Measurements from ENCODE around the gene ARNT2. TPM values are rescaled to one million over a fixed set of nuclear protein-coding genes. Genes with fewer than 3 reads are reported as not detected.
"Not testable (repeated sequence)": the region's sequence is repeated elsewhere in the genome, so short reads cannot be mapped to it uniquely, and the experiment has no call there.

The ARNT2 gene
- total RNA-seq, 8 experiments from 2014 or later = 2.4 to 64.2 (median 23.9) TPM

DNA sequence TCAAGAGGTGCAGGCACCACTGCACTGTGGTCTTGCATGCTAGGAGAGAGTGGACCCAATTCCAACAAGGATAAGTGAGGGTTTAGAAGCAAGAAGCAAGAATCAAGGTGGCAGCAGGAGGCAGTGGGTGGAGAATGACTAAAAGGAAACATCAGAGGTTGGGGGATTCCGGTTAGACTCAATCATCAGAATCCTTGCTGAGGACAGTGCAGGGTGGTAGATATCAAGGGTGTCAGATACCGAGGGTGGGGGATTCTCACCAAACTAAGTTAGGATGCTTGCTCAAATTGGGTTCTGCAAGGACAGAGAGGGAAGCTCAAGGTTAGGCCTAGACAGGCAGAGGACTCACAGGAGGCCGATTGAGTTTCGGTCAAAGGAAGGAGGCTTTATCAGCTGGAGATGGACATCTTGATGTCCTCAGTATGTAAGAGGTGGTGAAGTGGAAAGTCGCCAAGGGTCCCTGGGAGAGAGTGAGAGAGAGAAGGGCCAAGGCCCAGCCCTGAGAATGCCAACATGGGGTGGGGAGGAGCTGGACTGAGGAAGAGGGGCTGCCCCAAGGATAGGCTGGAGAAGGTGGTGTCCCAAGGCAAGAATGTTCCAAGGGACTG lies 102.2 kb downstream of the ARNT2 start:
- H3K4me3 ChIP-seq = no peak overlapping the region
- H3K4me1 ChIP-seq (replicated peaks in 1 of 2) = no peaks in the 10 kb centered on the region
- no peak for ATAC-seq (replicated peaks in 6 of 8)
- H3K27ac ChIP-seq = no peak overlapping the region
- WGBS, 10 experiments = 80 to 100% (median 87%) methylated on average over 1 to 5 of the region's 5 CpGs; no CpG with 5 or more reads in 5 of the 10 experiments
- in situ Hi-C loops (cut with MboI; ENCODE audit: low pct_unique_long_range_greater_than_20kb in 2 of 9, low sequenced_read_pairs in 9 of 9, unreplicated experiment in 9 of 9) = no loop called here

- in situ Hi-C loops (cut with MboI; ENCODE audit: low pct_unique_long_range_greater_than_20kb in 2 of 9, low sequenced_read_pairs in 9 of 9, unreplicated experiment in 9 of 9) = no loop called here
- 60 to 100% (median 78%) methylated on average over 1 to 2 of the region's 5 CpGs; no CpG with 5 or more reads in 6 of the 10 experiments for WGBS, 10 experiments
- no peak overlapping the region for H3K4me3 ChIP-seq
- ATAC-seq (replicated peaks in 6 of 8) = no peak
- no peak overlapping the region for H3K27ac ChIP-seq
- H3K4me1 ChIP-seq (replicated peaks in 1 of 2) = peaks cover 0 to 3% of the 10 kb centered on the region in 2 donors
Observed at GRCh38 chr15:80507131-80507530, 102.9 kb downstream of the ARNT2 start.

DNA sequence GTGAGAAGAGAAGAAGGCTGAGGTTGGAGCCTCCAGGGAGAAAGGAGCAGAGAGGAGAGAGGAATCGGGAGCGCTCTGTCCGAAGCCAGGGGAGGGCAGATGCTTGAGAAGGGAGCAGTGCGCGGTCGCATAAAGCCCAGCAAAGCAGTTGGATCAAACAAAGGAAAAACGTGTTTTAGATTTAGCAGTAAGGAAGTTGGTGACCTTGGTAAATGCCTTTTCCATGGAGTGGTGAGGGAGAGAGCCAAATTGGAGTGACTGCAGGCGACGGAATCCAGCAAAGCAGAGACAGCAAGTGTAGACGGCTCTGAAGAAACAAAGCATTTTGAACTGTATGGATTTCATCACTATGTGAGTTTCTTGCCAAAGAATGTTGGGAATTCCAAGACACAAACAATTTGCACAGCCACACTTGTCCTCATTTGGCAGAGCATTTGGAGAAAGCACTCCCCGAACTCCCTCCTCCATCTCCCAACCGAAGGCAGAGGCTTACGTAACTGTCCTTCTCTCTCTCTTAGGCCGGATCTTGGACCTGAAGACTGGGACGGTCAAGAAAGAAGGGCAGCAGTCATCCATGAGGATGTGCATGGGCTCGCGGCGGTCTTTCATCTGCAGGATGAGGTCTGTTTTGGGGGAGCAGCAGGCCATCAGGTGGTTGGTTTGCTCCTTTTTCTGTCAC lies 103.6 kb downstream of the ARNT2 start:
- 29 to 100% (median 90%) methylated on average over 1 to 14 of the region's 18 CpGs for WGBS, 10 experiments
- in situ Hi-C loops (cut with MboI; ENCODE audit: low pct_unique_long_range_greater_than_20kb in 2 of 9, low sequenced_read_pairs in 9 of 9, unreplicated experiment in 9 of 9) = no loop called here
- H3K4me3 ChIP-seq = no peak overlapping the region
- ATAC-seq (replicated peaks in 6 of 8) = no peak
- H3K4me1 ChIP-seq (replicated peaks in 1 of 2) = peaks cover 0 to 5% of the 10 kb centered on the region in 2 donors
- no peak overlapping the region for H3K27ac ChIP-seq

- Histone ChIP-seq H3K27ac (no peak overlapping the region), H3K4me1 (replicated peaks in 1 of 2) (peaks cover 0 to 5% of the 10 kb centered on the region in 2 donors), H3K4me3 (no peak overlapping the region)
- in situ Hi-C loops (cut with MboI; ENCODE audit: low pct_unique_long_range_greater_than_20kb in 2 of 9, low sequenced_read_pairs in 9 of 9, unreplicated experiment in 9 of 9) = no loop called here
- 17 to 100% (median 83%) methylated on average over 1 to 4 of the region's 4 CpGs; no CpG with 5 or more reads in 1 of the 10 experiments for WGBS, 10 experiments
- ATAC-seq (replicated peaks in 6 of 8) = no peak
Observed at GRCh38 chr15:80508783-80509182, 104.6 kb downstream of the ARNT2 start.

DNA sequence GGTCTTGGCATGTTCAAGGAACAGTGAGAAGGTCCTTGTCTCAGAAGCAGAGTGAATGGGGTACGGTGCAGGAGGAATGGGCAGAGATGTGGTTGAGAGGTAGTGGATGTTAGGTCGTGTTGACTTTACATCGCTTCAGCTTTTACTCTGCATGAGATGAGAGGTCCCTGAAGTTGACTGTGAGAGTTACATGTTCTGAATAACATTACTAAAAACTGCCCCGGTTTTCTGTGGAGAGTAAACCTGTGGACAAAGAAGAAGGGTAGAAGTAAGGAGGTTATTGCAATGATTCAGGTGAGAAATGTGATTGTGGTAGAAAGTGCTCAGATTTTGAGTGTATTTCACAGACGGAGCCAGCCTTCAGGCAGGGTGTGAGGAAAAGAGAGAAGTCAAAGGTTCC lies 105.6 kb downstream of the ARNT2 start:
- in situ Hi-C loops (cut with MboI; ENCODE audit: low pct_unique_long_range_greater_than_20kb in 2 of 9, low sequenced_read_pairs in 9 of 9, unreplicated experiment in 9 of 9) = no loop called here
- 60 to 100% (median 92%) methylated on average over 1 to 5 of the region's 5 CpGs; no CpG with 5 or more reads in 1 of the 10 experiments for WGBS, 10 experiments
- no peak overlapping the region for H3K4me3 ChIP-seq
- no peak for ATAC-seq (replicated peaks in 6 of 8)
- no peak overlapping the region for H3K27ac ChIP-seq
- peaks cover 0 to 5% of the 10 kb centered on the region in 2 donors for H3K4me1 ChIP-seq (replicated peaks in 1 of 2)

DNA sequence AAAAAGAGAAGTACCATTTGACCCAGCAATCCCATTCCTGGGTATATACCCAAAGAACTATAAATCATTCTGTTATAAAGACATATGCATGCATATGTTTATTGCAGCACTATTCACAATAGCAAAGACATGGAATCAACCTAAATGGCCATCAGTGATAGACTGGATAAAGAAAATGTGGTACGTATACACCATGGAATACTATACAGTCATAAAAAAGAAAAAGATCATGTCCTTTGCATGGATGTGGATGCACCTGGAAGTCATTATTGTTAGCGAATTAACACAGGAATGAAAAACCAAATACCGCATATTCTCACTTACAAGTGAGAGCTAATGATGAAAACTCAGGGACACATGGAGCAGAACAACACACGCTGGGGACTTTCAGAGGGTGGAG lies 106.8 kb downstream of the ARNT2 start:
- WGBS, 10 experiments = 86 to 100% (median 97%) methylated on average over 3 to 4 of the region's 4 CpGs; no CpG with 5 or more reads in 1 of the 10 experiments
- H3K4me1 ChIP-seq (replicated peaks in 1 of 2); H3K4me3 ChIP-seq; in situ Hi-C loops (cut with MboI; ENCODE audit: low pct_unique_long_range_greater_than_20kb in 2 of 9, low sequenced_read_pairs in 9 of 9, unreplicated experiment in 9 of 9); ATAC-seq (replicated peaks in 6 of 8); H3K27ac ChIP-seq: not testable (repeated sequence)

DNA sequence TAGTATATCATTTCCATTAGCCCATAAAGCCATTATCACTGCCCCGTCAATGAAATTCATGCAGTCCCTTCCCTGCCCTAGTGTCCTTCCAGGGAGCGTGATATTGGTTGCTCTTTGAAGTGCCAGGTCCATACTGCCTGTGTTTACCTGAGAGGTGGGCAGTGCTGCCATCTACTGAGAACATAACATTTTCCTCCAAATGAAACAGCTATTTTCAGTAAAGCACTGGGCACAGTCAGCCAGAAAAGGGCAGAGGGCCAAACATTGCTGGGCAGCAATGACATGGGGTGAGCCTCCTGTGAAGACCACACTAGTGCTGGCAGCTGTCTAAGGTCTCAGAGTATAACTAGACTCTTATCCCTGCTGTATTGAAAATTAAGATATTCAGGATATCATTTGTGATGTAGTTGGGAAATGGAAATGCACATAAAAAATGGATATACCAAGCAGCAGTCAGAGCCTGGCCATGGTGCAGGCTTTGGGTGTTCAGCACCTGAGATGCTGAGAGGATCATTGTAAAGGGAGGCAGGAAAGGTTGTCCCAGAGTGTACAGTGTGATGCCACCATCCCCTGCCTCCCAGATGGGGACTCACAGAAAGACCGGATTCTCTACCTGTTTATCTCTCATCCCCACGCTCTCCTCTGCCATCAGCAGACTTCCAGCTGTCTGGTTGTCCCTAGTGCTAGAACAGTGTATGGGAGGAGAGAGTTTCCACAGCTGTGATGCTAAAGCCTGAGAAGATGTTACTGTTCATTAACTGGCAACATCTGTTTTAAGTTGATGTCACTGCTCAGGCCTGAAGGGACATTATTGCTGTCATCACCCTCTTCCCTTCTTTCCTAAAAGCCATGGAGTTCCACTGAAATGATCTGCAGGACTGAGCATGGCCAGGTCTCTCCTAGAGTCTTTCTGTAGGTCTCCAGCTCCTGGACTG lies 108.8 kb downstream of the ARNT2 start:
- H3K4me3 ChIP-seq = no peak overlapping the region
- in situ Hi-C loops (cut with MboI; ENCODE audit: low pct_unique_long_range_greater_than_20kb in 2 of 9, low sequenced_read_pairs in 9 of 9, unreplicated experiment in 9 of 9) = no loop called here
- H3K27ac ChIP-seq = no peak overlapping the region
- WGBS, 10 experiments = 63 to 100% (median 95%) methylated on average over 1 to 4 of the region's 4 CpGs; no CpG with 5 or more reads in 3 of the 10 experiments
- H3K4me1 ChIP-seq (replicated peaks in 1 of 2) = peaks cover 0 to 5% of the 10 kb centered on the region in 2 donors
- peak in 5 of 8 experiments; percentile 25 to 88 (median 69) for ATAC-seq (replicated peaks in 6 of 8)

DNA sequence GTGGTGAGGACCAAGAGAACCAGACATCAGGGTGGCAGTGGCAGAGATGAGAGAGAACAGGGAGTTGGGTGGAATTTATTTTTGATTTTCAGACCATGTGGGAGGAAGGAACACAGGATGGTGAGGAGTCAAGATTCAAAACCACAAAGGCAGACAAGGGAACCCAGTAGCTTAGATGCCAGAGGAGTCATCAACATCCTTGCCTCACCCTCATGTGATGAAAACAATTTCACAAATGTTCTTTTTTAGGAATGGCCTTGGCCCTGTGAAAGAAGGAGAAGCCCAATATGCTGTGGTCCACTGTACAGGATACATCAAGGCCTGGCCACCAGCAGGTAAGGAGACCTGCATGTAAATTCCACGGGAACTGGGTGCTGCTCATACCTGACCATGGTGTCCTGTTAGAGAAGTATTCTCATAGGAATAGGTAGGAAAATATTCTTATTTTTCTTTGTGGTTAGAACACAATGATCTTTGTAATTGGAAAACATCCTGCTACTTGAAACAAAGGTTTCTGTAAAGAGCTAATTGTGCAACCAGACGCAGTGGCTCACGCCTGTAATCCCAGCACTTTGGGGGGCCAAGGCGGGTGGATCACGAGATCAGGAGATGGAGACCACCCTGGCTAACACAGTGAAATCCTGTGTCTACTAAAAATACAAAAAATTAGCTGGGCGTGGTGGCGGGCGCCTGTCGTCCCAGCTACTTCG lies 110.0 kb downstream of the ARNT2 start:
- in situ Hi-C loops (cut with MboI; ENCODE audit: low pct_unique_long_range_greater_than_20kb in 2 of 9, low sequenced_read_pairs in 9 of 9, unreplicated experiment in 9 of 9) = no loop called here
- no peak overlapping the region for H3K27ac ChIP-seq

GRCh38 chr15:80517290-80517689 lies 113.1 kb downstream of the ARNT2 start:
- Histone ChIP-seq H3K4me3 (no peak overlapping the region), H3K4me1 (replicated peaks in 1 of 2) (peaks cover 0 to under 1% of the 10 kb centered on the region in 2 donors), H3K27ac (no peak overlapping the region)
- in situ Hi-C loops (cut with MboI; ENCODE audit: low pct_unique_long_range_greater_than_20kb in 2 of 9, low sequenced_read_pairs in 9 of 9, unreplicated experiment in 9 of 9) = no loop called here
- ATAC-seq (replicated peaks in 6 of 8) = no peak

More for the DNA sequence above, 110.0 kb downstream of the ARNT2 start:
- peaks cover 0 to 5% of the 10 kb centered on the region in 2 donors for H3K4me1 ChIP-seq (replicated peaks in 1 of 2)
- ATAC-seq (replicated peaks in 6 of 8) = no peak
- WGBS, 10 experiments = 80 to 100% (median 95%) methylated on average over 1 to 9 of the region's 10 CpGs; no CpG with 5 or more reads in 4 of the 10 experiments
- no peak overlapping the region for H3K4me3 ChIP-seq

DNA sequence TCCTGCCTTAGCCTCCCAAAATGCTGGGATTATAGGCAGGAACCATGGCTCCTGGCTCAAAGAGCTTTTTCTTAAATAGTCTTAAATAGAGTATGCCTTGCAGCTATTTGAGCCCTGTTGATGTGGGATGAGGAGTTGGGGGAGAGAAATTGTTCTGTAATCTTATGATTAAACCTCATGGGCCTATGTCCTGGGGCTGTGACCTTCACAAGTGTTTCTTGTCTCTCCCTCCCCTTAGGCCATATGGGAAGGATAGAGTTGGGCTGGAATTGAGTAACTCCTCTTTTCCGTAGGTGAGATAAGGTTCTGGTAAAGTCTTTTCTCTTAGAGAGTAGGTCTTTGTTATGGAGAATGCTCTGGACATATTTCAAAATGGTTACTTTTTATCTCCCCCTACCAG lies 114.3 kb downstream of the ARNT2 start:
- no peaks in the 10 kb centered on the region for H3K4me1 ChIP-seq (replicated peaks in 1 of 2)
- no peak overlapping the region for H3K4me3 ChIP-seq
- in situ Hi-C loops (cut with MboI; ENCODE audit: low pct_unique_long_range_greater_than_20kb in 2 of 9, low sequenced_read_pairs in 9 of 9, unreplicated experiment in 9 of 9) = no loop called here
- no peak for ATAC-seq (replicated peaks in 6 of 8)
- no peak overlapping the region for H3K27ac ChIP-seq
- 67 to 100% (median 83%) methylated on average over 1 of the region's 1 CpG; no CpG with 5 or more reads in 3 of the 10 experiments for WGBS, 10 experiments

DNA sequence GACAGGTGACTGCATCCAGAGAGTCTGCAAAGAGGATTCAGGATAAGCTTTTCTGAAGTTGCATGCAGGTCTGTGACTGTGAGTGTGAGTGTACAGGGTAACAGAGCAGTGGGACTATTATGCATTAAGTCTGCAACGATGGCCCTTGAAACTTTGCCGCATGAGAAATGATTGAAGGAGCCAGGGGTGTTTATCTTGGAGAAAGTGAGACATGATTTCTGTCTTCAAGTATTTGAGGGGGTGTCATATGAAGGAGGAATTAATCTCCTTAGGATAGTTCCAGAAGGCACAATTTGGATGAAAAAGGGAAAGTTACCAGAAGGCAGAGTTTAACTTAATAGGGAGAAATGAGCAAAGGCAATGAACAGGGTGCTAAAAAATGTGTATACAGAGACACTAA lies 119.6 kb downstream of the ARNT2 start:
- WGBS, 10 experiments = 62 to 100% (median 93%) methylated on average over 1 to 2 of the region's 2 CpGs; no CpG with 5 or more reads in 2 of the 10 experiments
- Histone ChIP-seq H3K27ac (no peak overlapping the region), H3K4me3 (no peak overlapping the region), H3K4me1 (replicated peaks in 1 of 2) (no peaks in the 10 kb centered on the region)
- no peak for ATAC-seq (replicated peaks in 6 of 8)
- in situ Hi-C loops (cut with MboI; ENCODE audit: low pct_unique_long_range_greater_than_20kb in 2 of 9, low sequenced_read_pairs in 9 of 9, unreplicated experiment in 9 of 9) = no loop called here

DNA sequence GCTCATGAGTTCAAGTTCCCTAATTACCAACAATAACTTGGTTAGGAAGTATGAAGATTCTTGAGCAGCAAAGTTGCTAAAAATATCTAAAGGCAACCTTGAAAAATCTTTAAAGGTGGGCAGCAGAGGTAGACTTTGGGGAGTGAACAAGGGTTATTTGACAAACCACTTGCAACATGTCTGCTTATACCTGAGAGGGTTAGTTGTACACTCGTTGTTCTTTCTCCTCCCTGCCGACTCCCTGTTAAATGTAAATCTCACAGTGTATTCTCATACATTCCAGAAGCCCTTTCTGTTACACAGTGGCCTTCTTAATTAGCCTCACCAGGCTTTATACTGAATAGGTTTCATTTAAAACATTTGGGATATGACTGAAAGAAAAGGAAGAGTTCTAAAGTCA lies 121.7 kb downstream of the ARNT2 start:
- Histone ChIP-seq H3K27ac (no peak overlapping the region), H3K4me1 (replicated peaks in 1 of 2) (no peaks in the 10 kb centered on the region), H3K4me3 (no peak overlapping the region)
- in situ Hi-C loops (cut with MboI; ENCODE audit: low pct_unique_long_range_greater_than_20kb in 2 of 9, low sequenced_read_pairs in 9 of 9, unreplicated experiment in 9 of 9) = no loop called here
- WGBS, 10 experiments = 20 to 94% (median 73%) methylated on average over 1 to 2 of the region's 2 CpGs; no CpG with 5 or more reads in 4 of the 10 experiments
- no peak for ATAC-seq (replicated peaks in 6 of 8)

All from motor neuron (in vitro differentiated cells).